AG20443 (cell line): ENCODE data around the gene MED13L.

Experiments
- DNase-seq: peaks from one replicate; pipeline ENCODE4 v3.0.0; 2012; ENCODE audit warnings: low spot score, mixed read lengths

Gene MED13L

DNA sequence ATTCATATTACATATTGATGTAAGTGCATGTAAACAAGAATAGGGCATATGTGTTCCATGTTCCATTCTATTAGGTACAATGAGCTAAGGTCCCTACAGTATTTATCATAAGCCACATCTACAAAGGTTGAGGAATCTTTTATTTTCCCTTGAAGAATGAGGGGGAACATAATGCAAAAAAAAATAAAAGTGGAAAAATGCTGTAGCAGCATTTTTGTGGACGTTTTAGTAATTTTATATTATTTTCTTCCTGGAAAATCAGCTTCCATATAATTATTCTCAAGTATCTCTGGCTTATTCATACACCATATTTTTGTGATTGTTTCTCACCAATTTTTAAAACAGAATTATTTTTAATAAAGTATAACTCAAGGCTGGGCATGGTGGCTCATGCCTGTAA lies 148.7 kb downstream of the MED13L start:
- DNase-seq: no peak

DNA sequence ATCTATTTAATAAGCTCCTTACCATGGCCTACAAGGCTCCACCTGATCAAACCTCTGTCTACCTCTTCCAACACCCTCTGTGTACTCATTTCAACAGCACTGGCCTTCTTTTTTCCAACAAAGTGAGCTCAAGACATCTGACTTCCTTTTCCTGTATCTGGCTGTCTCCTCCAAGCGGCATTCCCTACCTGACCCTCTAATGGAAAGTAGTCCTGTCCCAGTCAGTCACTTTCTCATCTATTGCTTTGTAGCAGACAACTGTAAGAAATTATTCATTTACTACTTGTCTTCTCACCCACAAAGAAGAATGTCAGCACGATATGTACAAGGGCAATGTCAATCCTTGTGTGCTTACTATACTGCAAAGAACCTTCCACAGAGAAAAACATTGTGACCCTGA lies 149.6 kb downstream of the MED13L start:
- DNase-seq: no peak

DNA sequence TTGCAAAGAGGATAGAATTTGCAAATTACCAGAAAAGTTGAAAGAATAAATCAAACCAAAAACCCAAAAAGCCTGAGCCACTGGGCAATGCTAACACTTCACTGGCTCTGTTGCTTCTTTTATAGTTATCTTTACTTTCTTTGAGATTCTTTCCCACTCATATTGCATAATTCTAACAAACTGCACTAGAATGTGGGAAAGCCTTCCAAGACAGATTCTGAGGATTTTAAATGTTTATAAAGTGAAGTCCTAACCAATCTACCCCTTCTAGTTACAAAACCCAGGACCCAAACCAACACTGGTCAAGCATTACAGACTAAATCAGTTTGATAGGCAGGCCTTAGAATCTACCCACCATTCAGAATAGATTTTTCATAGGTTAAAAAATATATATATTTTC lies 150.9 kb downstream of the MED13L start:
- no peak for DNase-seq

DNA sequence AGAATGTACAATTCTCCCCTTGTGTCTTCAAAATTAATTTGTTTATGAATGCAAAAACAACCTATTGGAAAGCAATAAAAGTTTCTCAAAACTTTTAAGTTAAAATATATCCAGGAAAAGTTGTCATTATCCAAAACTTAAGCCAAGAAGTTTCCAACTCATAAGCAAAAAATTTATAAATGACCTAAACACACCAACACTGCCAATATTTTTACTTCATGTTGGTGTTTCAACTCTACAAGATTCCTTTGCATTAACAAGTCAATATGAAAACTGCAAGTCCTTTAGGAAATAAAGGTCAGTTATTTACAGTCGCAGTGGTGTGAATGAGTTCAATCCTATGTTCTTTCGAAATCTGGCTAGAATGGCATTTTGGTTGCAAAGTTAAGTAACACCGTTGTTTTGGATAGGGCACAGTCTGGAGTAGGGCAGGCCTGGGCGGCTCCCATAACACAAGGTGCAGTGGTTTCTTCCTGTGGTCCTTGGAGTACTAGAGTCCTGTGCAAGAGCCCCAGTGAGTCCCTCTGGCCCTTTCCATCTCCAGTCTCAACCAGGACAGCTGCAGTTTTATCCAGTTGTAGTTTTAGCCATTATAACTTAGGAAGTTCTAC lies 151.4 kb downstream of the MED13L start:
- DNase-seq: no peak

DNA sequence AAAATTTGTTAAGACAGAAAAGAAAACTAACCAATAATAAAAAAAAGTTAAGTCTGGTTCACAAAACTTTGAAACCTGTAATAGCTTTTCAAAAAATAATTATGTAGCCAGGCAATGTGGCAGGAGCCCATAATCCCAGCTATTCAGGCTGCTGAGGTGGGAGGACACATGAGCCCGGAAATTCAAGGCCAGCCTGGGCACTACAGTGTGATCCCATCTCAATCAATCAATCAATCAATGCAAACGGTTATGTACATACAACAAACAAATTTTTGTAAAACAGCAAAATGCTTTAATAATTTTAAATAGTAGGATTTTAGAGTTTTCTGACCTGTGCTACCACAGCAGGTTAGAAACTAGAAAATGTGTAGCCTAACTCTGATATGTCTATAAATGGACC lies 152.4 kb downstream of the MED13L start:
- no peak for DNase-seq

DNA sequence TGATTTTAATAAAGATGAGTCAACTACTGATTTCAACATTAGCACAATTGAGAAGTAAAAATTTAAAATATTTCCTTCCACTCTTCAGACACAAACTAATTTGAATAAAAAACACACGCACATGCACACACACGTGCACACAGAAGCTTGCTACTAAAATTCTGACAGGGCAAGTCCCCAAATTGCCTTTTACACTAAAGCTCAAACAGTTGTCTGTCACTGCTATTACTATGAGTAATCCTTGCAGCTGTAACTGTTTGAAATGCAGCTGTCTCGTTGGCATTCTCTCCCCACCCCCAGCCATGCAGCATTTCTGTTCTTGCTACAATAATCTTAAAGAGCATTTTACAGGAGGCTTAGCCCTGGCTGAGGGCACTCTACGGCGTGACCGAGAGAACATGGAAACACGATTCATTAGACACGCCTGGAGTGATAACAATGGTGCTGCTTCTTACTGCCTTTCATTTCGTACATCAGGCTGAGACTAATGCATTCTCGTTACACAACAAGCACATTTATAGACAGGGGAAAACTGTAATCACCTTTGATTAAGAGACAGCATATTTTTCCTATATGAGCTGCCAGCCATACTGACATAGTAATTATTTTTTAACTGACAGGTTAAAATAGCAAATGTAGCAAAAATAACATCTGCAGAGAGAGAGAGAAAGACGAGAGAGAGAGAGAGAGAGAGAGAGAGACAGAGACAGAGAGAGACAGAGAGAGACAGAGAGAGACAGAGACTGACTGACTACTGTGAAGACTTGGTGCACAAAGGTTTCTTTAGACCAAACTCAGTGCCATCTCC lies 153.8 kb downstream of the MED13L start:
- DNase-seq: peak; percentile 39

DNA sequence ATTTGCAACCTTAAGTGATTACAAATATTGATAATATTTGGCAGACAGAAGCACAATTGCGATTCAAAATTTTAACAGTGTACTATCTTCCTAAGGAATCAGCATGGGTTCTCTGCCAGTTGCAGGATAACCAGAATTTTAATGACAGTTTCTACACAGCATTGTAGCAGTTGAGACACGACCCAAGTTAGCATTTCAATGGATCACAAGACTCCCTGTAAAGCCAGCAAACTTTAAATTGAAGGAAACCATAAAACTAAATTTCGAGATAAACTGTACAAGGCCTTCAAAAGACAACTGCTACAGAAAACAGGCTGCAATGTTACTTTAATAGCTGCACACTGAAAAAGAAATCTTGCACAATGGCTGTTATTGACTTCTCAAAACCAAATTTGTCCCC lies 154.9 kb downstream of the MED13L start:
- DNase-seq: no peak

DNA sequence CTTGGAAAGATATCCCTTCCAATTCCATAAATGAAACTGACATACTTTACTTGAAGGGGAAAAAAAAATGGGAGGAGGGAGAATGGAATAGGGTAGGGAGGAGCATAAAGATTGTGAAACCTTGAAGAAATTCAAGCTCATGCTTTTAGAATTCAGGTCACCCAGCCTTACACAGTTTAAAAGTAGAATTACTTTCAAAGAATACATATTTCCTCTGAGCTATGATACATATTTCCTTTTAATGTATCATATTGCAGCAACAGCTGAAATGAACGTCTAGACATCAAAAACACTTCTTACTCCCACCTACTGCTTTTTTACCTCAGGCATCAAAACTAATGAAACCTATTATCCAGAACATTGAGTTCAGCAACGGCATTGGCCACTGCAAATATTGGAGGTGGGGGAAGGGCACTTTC lies 156.0 kb downstream of the MED13L start:
- peak; percentile 29 for DNase-seq

DNA sequence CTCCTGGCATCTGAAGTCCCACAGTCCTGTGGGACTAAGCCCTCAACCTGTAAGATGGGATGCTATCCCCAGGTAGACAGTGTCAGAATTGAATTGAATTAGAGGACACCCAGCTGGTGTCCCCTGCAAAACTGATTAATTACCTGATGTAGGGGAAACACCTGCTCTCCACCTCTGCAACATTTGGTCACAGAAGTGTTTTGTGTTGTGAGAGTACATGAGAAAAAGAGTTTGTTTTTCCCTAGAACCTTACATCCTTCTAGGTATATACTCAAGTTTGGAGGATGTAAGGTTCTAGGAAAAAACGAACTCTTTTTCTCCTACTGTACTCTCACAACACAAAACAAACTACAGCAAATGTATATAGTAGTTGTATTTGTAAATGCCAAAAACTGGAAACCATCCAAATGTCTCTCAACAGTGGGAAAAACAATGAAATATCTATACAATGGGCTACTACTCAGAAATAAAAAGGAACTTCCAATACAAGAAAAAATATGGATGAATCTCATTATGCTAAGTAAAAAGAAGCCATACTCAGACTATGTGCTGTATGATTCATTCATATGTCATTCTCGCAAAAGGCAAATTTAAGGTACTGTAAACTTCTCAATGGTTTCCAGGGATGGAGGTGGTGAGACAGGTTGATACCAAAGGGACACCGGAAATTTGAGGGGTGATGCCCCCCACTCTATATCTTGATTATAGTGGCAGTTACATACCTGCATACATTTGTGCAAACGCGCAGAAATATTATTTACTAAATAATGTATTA lies 160.7 kb downstream of the MED13L start:
- DNase-seq: no peak

DNA sequence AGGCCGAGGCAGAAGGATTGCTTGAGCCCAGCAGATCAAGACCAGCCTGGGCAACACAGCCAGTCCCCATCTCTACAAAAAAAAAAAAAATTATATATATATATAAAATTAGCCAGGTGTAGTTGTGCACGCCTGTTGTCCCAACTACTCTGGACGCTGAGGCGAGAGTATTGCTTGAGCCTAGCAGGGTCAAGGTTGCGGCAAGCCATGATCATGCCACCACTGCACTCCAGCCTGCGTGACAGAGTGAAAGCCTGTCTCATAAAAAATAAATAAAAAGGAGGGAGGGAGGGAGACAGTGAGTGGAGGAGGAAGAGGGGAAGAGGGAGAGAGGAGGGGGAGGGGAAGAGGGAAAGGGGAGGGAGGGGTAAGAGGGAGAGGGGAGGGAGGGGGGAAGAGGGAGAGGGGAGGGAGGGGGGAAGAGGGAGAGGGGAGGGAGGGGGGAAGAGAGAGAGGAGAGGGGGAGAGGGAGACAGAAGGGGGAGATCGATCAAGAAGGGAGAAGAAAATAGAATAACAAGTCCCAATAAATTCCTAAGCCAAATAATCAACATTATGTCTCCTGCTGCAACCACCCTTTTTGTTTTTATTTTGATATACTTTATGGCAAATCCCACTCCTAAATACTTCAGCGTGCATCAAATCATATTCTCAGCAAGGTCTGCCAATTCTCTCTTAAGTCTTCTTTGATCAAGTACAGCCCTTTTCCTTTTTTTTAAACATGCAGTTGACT lies 163.9 kb downstream of the MED13L start:
- DNase-seq: no peak

DNA sequence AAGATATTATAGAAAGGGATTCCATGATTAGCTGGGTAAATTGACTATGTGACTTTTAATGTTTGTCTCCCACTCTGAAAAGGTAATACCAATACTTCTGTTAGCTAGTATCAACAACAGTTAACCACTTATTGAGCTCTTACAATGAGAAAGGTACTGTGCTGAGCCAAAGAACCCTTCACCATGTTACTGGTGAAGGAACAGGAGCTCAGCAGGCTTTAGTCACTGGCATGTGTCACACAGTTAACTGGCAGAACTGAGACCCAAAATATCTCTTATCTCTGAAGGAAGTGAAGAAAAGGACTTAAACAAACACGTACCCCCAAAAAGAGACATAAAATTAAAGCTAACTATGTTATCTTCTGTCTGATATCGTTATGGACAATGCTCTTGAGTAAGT lies 170.6 kb downstream of the MED13L start:
- no peak for DNase-seq

DNA sequence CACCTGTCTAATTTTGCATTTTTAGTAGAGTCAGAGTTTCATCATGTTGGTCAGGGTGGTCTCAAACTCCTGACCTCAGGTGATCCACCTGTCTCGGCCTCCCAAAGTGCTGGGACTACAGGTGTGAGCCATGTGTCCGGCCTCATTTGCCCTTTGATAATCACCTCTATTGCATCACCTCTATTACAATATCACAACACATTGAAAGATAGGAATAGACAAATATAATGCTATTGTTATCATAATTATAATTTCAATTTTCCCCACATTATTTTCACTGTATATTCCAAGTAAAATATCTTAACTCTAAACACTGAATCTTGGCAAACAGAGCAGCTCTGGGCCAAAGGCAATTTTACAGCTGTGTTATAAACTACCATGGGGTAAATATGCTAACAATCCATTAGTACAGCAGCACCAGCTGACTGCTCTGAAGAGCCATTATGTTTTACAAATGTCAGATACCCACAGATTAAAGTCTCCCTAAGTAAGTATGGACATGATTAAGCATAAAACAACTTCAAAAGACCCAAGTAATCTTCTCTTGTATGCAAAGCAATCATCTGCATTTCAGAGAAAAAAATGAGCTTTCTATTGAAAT lies 173.2 kb downstream of the MED13L start:
- no peak for DNase-seq

DNA sequence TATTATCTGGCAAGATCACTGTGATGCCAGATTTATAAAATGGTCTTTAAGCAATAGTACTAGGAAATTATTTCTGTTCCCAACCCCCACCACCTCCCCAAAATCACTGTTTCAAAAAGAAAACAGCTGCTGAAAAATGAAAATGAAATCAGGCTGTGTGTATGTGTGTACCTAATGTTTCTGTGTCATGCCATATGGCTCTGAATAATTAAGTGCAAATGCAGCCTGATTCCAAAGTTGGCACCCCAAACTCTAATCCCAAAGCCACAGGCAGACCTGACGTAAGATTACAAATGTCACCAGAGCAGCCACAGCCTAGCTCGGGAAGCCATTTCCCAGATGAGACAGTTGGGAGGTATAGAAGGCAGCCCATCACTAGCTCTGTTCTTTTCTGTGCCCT lies 175.5 kb downstream of the MED13L start:
- no peak for DNase-seq

DNA sequence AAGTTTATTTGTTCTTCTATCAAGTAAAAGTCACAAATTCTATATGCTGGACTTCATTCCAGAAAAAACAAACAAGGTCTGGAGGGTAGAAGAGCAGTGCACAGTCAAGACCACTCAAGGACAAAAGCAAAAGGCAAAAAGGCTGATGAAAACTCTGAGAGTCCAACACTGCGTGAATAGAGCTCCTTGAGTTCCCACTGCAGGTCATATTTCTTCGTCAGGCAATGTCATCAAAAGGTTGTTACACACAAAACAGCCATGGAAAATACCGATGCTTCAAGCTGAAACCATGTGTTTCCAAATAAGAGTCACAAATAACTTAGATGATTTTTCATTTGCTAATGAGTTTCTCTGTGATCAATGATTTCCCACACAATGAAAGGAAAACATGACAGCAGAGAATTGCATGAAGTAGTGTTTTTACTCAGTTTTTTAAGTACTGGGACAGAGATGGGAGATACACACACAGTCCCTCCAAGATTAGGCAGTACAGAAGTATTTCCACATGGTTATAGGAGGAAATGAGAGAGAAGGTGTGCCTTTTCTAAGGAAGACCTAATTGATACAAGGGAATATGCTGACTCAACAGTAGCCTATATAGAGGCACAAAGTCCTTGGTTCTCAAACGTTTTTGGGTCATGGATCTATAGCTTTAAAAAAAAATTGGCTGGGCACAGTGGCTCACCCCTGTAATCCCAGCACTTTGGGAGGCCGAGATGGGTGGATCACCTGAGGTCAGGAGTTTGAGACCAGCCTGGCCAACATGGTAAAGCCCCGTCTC lies 177.7 kb downstream of the MED13L start:
- no peak for DNase-seq

DNA sequence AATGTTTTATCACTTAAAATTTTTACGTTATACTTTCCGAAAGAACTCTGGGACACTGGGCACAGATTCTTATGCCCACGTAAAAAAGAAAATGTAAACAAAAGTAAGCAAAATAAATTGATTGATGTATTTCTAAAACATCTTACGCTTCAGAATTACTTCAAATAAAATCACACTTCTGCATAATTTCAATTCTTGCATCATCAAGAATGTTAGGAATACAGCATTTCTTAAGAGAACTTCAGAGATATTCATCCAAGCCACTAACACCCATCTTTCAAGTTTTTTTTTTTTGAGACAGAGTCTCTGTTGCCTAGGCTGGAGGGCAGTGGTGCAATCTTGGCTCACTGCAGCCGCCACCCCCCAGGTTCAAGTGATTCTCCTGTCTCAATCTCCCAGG lies 180.6 kb downstream of the MED13L start:
- DNase-seq: no peak

DNA sequence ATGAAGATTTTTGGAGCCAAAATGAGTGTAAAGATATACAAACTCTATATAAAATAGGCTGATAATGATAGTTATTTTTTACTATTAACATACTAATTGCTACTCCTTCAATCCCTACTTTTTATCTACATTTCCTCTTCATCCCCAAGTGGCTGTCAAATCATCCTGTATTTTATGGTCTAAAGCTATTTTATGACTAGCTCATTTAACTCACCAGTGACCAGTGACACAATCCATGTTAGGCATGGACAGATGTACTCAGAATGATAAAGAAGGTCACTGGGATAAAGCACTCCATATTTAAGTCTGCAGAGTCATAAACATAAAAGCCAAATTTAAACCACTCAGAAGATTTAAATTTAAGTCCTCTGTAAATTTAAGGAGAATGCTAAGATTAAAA lies 183.0 kb downstream of the MED13L start:
- no peak for DNase-seq

DNA sequence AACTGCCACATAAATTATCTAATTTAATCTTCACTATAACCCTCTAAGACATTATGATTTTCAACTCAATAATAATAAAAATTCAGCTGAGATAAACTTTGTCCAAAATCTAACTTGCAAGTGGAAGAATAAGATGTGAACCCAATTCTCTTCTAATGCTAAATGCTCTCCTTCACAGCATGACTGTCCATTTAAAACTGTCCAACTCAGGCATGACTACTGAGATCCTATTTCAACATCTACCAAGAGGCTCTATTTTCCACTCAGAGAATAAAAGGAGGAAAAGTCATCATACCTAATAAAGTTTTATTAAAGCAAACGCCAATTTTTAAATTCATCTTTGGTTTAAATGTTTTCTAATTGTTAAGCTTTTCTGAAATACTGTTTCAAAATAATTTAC lies 183.6 kb downstream of the MED13L start:
- DNase-seq: no peak

DNA sequence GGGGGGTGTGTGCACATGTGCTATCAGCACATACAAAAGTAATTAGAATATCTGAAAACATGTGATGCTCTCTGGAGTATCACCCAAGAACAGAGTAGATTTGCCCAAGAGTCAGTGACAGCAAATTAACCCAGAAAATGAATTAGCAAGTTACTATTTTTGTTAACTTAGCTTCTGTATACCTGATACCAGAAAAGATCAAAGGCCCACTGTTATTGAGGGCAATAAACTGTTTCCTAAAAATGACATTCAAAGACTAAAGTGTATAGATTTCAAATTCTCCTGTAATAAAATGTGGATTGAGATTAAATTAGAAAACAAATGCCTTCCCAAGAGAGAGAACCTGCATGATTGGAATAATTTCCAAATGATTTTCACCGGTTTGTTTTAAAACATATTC lies 184.7 kb downstream of the MED13L start:
- DNase-seq: no peak

DNA sequence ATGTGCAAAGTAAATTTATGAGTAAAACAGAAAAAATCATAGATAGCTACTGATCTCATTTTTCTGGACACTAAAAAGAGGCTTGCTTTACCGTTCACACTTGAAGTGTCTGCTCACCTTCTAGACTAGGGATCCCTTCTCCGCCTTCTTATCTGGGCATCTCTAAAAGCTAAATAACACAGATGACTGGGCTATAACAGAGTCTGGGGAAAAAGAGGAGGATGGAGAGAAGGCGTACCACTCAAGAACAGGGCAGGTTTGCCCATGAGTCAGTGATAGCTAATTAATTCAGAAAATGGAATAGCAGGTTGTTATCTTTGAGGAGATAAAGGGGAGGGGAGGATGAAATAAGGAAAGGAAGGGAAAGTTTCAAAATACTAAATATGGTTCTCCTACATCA lies 185.3 kb downstream of the MED13L start:
- DNase-seq: no peak

DNA sequence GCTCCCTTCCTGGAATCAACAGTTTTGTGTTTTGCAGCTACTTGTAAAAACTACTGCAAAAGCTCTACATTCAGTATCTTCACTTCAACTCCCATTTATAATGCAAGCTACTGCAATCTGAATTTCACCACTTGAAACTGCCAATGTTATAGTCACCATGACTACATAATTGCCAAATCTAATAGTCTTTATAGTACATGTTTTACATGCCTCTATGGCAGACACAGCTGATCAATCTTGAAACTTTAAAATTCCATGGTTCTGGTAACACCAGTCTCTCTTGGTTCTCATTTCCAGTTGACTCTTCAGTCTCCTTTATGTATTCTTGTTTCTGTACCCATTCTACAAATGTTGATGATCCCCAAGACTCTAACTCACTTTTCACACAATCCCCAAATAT lies 185.9 kb downstream of the MED13L start:
- DNase-seq: no peak

DNA sequence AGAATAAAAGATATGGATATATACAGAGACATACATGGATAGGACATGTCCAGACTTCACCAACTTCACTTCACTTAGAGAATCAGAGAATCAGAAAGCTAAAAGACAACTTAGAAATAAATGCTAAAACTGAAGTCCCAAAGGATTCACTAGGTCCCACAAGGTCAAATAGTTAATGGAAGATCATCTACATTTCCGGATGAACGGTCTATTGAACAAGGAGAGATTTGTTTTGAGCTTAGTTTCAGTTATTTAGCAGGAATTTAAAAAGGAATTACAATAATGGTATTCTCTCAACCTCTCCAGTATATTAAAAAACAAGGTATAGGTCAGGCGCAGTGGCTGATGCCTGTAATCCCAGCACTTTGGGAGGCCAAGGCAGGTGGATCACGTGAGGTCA lies 187.0 kb downstream of the MED13L start:
- DNase-seq: no peak
